K562 (cell line): ENCODE data around the gene MUC22. TPM values are rescaled to one million over a fixed set of nuclear protein-coding genes. Genes with fewer than 3 reads are reported as not detected.

Experiments
- ATAC-seq: fragments of 200-7000 bp; cut with Tn5 transposase; 3 replicates; pipeline ENCODE4 v1.9.1; 2020; ENCODE audit warnings: moderate library complexity
- BruUV-seq: library from RNA; stranded (reverse); fragments of 400-500 nt; replicated peaks from 2 replicates; lab custom pipeline; 2021; lab: Mats Ljungman, UMichigan
- CTCF ChIA-PET: fragments of 300-600 bp; formaldehyde crosslinking; extraction: SDS; loops from one replicate; lab custom pipeline; 2021; ENCODE audit warnings: low intra/inter-chr PET ratio; lab: Yijun Ruan, JAX
- POLR2A ChIA-PET: fragments of 300-600, 350-650 bp; sonication (Branson Sonifier 250); formaldehyde crosslinking; extraction: SDS; loops from one replicate; lab custom pipeline; 2021; ENCODE audit warnings: antibody characterized with exemption, inconsistent platforms; lab: Yijun Ruan, JAX
- DNase-seq, 4 experiments: peaks; one replicate each; pipeline versions ENCODE4 v3.0.0 to v3.0.0-alpha.2; 2011 to 2018; ENCODE audit warnings: low spot score in 3 of 4, mixed read lengths in 3 of 4; ENCODE audit errors: extremely low read depth in 1 of 4
- FAIRE-seq: peaks from 2 replicates; lab custom pipeline; 2011; peaks lifted over from hg19 to GRCh38; lab: Jason Lieb, UNC
- H2AFZ ChIP-seq: 2 replicates; pipeline ENCODE4 v1.6.0; 2011; ENCODE audit warnings: low read depth, low read length, control low read depth, inconsistent platforms
- H3K27ac ChIP-seq: fragments of 200-600 bp; 3 replicates; pipeline ENCODE4 v1.8.0; 2011; ENCODE audit warnings: low read depth, mild to moderate bottlenecking, control low read depth, inconsistent platforms, low read length, moderate library complexity, mixed read lengths; ENCODE audit errors: extremely low read depth
- H3K27me3 ChIP-seq, 2 experiments: fragments of 300-600 bp in 1 of 2; 2 replicates in 1 of 2; 3 replicates in 1 of 2; pipeline versions ENCODE4 v1.6.0 to v1.8.0; 2011; ENCODE audit warnings: inconsistent platforms in 2 of 2, low read length in 2 of 2, mild to moderate bottlenecking in 1 of 2, mixed read lengths in 1 of 2, moderate library complexity in 1 of 2; ENCODE audit not compliant: control insufficient read depth in 2 of 2, insufficient read depth in 2 of 2
- H3K36me3 ChIP-seq: fragments of 300-600 bp; 3 replicates; pipeline ENCODE4 v1.8.0; 2011; ENCODE audit warnings: mild to moderate bottlenecking, low read length, inconsistent platforms; ENCODE audit not compliant: control insufficient read depth, insufficient read depth
- H3K4me1 ChIP-seq, 2 experiments: fragments of 200-600 bp in 1 of 2; replicated peaks in 1 of 2; 2 replicates in 1 of 2; 3 replicates in 1 of 2; pipeline versions ENCODE4 v1.5.1 to v1.8.0; 2011; ENCODE audit warnings: inconsistent platforms in 2 of 2, low read length in 2 of 2, mild to moderate bottlenecking in 1 of 2, mixed read lengths in 1 of 2, moderate library complexity in 1 of 2; ENCODE audit not compliant: control insufficient read depth in 2 of 2, insufficient read depth in 2 of 2
- H3K4me2 ChIP-seq: 2 replicates; pipeline ENCODE4 v1.6.1; 2011; ENCODE audit warnings: low read length, control low read depth, inconsistent platforms, mixed read lengths; ENCODE audit not compliant: insufficient read depth
- H3K4me3 ChIP-seq: fragments of 200-600 bp; sonication (generic), shearing (Covaris generic); 2 replicates; pipeline ENCODE4 v1.5.1; 2016; ENCODE audit warnings: control low read depth, inconsistent platforms
- H3K79me2 ChIP-seq: fragments of 200-600 bp; 3 replicates; pipeline ENCODE4 v1.8.0; 2011; ENCODE audit warnings: low read length, inconsistent platforms; ENCODE audit not compliant: control insufficient read depth, insufficient read depth
- H3K9ac ChIP-seq, 2 experiments: 2 replicates each; pipeline versions ENCODE4 v1.6.0 to v1.6.1; 2011; ENCODE audit warnings: low read depth in 2 of 2, low read length in 2 of 2, control low read depth in 1 of 2, inconsistent platforms in 1 of 2, mild to moderate bottlenecking in 1 of 2, mixed read lengths in 1 of 2; ENCODE audit not compliant: insufficient read depth in 1 of 2
- H3K9me1 ChIP-seq: one replicate; pipeline ENCODE4 v1.6.0; 2011; ENCODE audit warnings: inconsistent platforms, mild to moderate bottlenecking, low read length, moderate library complexity; ENCODE audit not compliant: control insufficient read depth, insufficient read depth
- H3K9me3 ChIP-seq: replicated peaks from 2 replicates; pipeline ENCODE4 v1.5.1; 2011; ENCODE audit warnings: low read depth, low read length, inconsistent platforms; ENCODE audit not compliant: control insufficient read depth, insufficient read depth
- H4K20me1 ChIP-seq: replicated peaks from 2 replicates; pipeline ENCODE4 v1.6.1; 2011; ENCODE audit warnings: low read length, inconsistent platforms, mixed read lengths; ENCODE audit not compliant: control insufficient read depth, insufficient read depth
- CREB5 ChIP-seq: fragments of 250-450 bp; sonication (Bioruptor Pico); IDR thresholded peaks from 2 replicates; pipeline ENCODE4 v1.5.0; 2020; ENCODE audit warnings: mild to moderate bottlenecking
- ZNF384 ChIP-seq: IDR thresholded peaks from 2 replicates; pipeline ENCODE4 v1.6.1; 2012; ENCODE audit warnings: low read depth, low read length, improper control_type of control experiment
- WGBS: fragments of 100-300 bp; shearing (Covaris generic); methylation state at CpG from one replicate; pipeline ENCODE4 v1.1.6; 2016; ENCODE audit warnings: low coverage, mixed read lengths; ENCODE audit not compliant: insufficient coverage; ENCODE audit errors: missing lambda C conversion rate; 5-methylcytosine and 5-hydroxymethylcytosine counted together
- in situ Hi-C: fragments of 300-500 bp; cut with MboI; formaldehyde crosslinking; loops from 4 replicates; pipeline ENCODE4 v1.15.0; 2018; ENCODE audit warnings: inconsistent platforms, mixed read lengths
- intact Hi-C: fragments of 100-400 bp; cut with micrococcal nuclease; formaldehyde crosslinking; loops from 2 replicates; pipeline ENCODE4 v1.14.2; 2022
- polyA plus RNA-seq, 8 experiments: library from polyadenylated mRNA; depleted of rRNA in 4 of 8; stranded (reverse) in 5 of 8; unstranded in 3 of 8; fragments of >200 nt; fragmentation: Nextera tagmentation in 2 of 8; fragmentation: Illumina TruSeq in 1 of 8; extraction: Ambion mirVana in 2 of 8; extraction: Trizol in 1 of 8; gene quantifications; 2 replicates each; pipeline versions ENCODE4 v1.2.1 to v1.2.3, GENCODE V29; 2011 to 2014; ENCODE audit warnings: inconsistent platforms in 1 of 8, missing spikeins in 1 of 8
- total RNA-seq, 7 experiments: library from RNA; depleted of rRNA in 6 of 7; stranded (reverse); fragments of >200 nt in 6 of 7; fragmentation: Illumina TruSeq in 2 of 7; extraction: Trizol in 2 of 7; gene quantifications; 2 replicates each; pipeline versions ENCODE4 v1.2.1 to v1.2.3, GENCODE V29; 2011 to 2021; ENCODE audit warnings: low replicate concordance in 1 of 7

Gene MUC22
- total and polyA plus RNA-seq, 9 of the 15 experiments (the other 6 are each of a cell fraction or from before 2014, with no cell fraction given), result 0.01 to 0.03 TPM; not detected in 7

- no peak for TF ChIP-seq ZNF384
- no peak for TF ChIP-seq CREB5
- TF ChIP-seq, all 486 proteins: peak for 0
- in situ Hi-C loops (no loop called here), intact Hi-C loops (no loop called here)
- no peaks in the 10 kb centered on the region for H3K9me3 ChIP-seq
- peaks cover 6% of the 10 kb centered on the region; the same call in 1 of the 2 replicates for H4K20me1 ChIP-seq
- H3K27ac ChIP-seq, result no peak overlapping the region
- CTCF ChIA-PET, result interaction anchor here (0.5 to 1.4 kb wide), 4 partner anchors 23 to 606 kb away, joined by 3 to 9 read pairs (median 4); no protein-coding TSS in a partner anchor
- H3K4me2 ChIP-seq, result no peak overlapping the region
- H3K79me2 ChIP-seq, result no peaks in the 10 kb centered on the region
- POLR2A ChIA-PET, result interaction anchor here (0.7 to 1.1 kb wide), 3 partner anchors 8 to 115 kb away, joined by 3 read pairs; no protein-coding TSS in a partner anchor
- no peak for DNase-seq
- no peak overlapping the region for H2AFZ ChIP-seq
- WGBS, result 0% methylated on average over 4 of the region's 4 CpGs
- FAIRE-seq, result no peak
- no peak for ATAC-seq
- H3K4me1 ChIP-seq, result no peaks in the 10 kb centered on the region
- H3K4me3 ChIP-seq, result no peak overlapping the region
- H3K36me3 ChIP-seq, result no peaks in the 10 kb centered on the region
- H3K9ac ChIP-seq, result no peak overlapping the region
- BruUV-seq, result no TSS peak
- H3K9me1 ChIP-seq, result no peaks in the 10 kb centered on the region
- H3K27me3 ChIP-seq, result peaks cover 51 to 70% of the 10 kb centered on the region in 2 experiments
Observed at GRCh38 chr6:31057426-31058003, 47.2 kb downstream of the MUC22 start.
